ENCODE data around the gene ANAPC15.
A peak's percentile ranks its signal among the peaks of the same experiment; 100 is the strongest.
"Not testable (repeated sequence)": the region's sequence is repeated elsewhere in the genome, so short reads cannot be mapped to it uniquely, and the experiment has no call there.

The ANAPC15 gene

DNA sequence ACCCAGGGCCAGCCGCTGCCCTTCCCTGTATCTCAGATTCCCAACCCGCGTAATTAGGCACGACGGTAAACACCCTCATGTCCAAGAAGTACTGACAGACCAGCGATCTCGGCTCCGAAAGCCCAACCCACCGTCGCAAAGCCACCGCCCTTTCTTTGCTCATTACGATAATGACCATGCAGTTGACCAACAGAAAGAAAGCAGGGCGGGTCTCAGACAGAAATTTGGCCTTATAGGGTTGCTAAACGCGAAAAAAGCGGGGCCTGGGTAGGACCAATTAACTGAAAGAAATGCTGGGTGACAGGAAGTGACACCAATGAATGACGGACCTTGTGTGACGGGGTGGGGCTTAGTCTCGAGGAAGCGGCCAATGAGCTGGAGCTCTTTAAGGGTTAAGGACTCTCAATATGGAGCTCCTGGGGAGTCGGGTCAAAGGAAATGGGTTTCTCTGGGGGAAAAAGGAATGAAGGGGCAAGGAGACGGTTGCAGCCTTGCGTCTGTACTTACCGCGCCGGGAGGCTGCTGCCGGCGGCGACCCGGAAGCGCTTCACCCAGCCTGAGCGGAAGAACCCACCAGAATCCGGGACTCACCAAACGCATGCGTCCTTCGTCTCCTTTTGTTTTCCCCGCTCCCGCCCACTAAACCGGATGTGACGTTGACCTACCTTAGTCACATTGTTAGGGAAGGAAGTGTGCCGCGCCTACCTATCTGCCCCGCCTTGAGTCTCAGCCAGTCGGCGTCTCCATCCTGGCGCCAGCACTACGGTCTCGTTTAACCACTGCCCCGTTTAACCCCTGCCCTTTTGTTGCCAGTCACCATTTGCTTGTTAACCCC lies at the start of gene ANAPC15:
ANAPC15 (minus strand) TSS at position 553 of the 835 bp plus-strand sequence. CDS start 1,419 bp downstream, outside the sequence.
- Mint-ChIP-seq H3K27ac (peak within 1 kb of the TSS; percentile 99), H3K9me3 (no peaks in the 10 kb centered on the region), H3K36me3 (ENCODE audit: low read depth) (peaks cover 5% of the 10 kb centered on the region), H3K4me3 (peak within 1 kb of the TSS; percentile 95), H3K4me1 (peaks cover 20% of the 10 kb centered on the region), H3K27me3 (no peaks in the 10 kb centered on the region)
- ATAC-seq (peak; percentile 91), DNase-seq (peak; percentile 99)

DNA sequence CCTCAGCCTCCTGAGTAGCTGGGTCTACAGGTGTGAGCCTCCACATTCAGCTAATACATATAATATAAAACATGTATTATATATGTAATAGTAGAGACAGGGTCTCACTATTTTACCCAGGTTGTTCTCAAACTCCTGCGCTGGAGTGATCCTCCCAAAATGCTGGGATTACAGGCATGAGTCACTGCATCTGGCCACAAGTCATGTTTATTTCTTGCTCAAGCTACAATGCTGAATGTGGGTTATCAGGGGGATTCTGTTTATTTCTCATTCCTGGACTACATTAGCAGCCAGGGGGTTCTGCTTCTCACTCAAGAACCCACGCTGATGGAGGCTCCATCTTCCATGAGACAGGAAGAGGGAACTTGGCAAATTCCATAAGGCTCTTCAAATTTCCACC lies 47.8 kb upstream of the ANAPC15 start:
- ATAC-seq (no peak), DNase-seq (no peak)
- H3K36me3 Mint-ChIP-seq (ENCODE audit: low read depth): no peaks in the 10 kb centered on the region
- no peak overlapping the region for H3K27ac Mint-ChIP-seq
- H3K27me3 Mint-ChIP-seq: peaks cover 17% of the 10 kb centered on the region
- H3K9me3 Mint-ChIP-seq: no peaks in the 10 kb centered on the region
- H3K4me1 Mint-ChIP-seq: no peaks in the 10 kb centered on the region
- H3K4me3 Mint-ChIP-seq: no peak overlapping the region

DNA sequence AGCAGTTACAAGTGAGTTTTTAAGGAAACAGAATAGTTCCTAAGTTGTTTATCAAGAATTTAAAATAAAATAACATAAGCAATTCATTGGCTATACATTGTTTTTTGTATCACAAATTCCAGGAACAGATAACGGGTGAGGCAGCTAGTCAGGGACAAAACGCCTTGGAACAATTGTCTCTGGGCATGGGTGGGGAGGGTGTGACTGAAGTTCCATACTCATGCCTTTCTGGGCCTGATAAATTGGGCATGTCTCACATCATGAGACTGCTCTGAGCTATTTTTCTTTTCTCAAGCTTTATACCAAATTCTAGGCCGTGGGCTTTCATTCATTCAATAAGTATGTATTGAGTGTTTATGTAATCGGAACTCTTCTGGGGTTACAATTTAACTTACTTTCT lies 44.6 kb upstream of the ANAPC15 start:
- Mint-ChIP-seq H3K4me3 (no peak overlapping the region), H3K27me3 (peaks cover 14% of the 10 kb centered on the region), H3K36me3 (ENCODE audit: low read depth) (no peaks in the 10 kb centered on the region), H3K9me3 (no peaks in the 10 kb centered on the region), H3K27ac (no peak overlapping the region), H3K4me1 (no peaks in the 10 kb centered on the region)
- ATAC-seq (no peak), DNase-seq (no peak)

DNA sequence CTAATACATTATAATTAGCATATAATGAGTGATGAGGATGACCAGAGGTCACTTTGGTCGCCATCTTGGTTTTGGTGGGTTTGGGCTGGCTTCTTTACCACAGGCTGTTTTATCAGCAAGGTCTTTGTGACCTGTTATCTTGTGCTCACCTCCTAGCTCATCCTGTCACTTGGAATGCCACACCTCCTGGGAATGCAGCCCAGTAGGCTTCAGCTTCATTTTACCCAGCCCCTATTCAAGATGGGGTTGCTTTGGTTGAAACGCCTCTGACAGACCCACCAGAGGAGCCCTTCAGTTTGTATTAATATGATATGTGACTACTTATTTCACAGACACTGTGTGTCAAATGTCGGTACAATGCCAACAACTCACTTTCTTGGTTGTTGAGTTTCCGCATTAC lies 43.3 kb upstream of the ANAPC15 start:
- ATAC-seq (no peak), DNase-seq (no peak)
- Mint-ChIP-seq H3K27ac (no peak overlapping the region), H3K36me3 (ENCODE audit: low read depth) (no peaks in the 10 kb centered on the region), H3K27me3 (peaks cover 11% of the 10 kb centered on the region), H3K9me3 (no peaks in the 10 kb centered on the region), H3K4me1 (no peaks in the 10 kb centered on the region), H3K4me3 (no peak overlapping the region)

DNA sequence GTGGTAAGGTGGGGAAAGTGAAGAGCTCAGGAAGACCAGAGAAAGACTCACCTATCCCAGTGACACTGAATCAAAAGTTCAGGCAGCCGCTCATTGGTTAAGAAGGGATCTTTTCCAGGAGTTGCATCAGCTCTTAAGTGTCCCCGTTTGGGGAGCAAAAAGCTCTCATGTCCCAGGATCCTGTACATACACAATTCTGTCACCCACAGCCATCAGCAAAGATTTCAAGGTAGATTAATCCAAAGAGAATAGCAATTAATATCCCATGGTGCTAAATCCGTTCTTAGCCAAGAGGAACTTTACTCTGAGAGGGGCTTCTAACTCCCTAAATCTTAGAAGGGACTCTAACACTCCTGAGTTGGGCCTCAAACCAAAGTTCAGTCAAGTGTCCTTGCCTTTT lies 42.3 kb upstream of the ANAPC15 start:
- Mint-ChIP-seq H3K4me1 (no peaks in the 10 kb centered on the region), H3K27ac (no peak overlapping the region), H3K36me3 (ENCODE audit: low read depth) (no peaks in the 10 kb centered on the region), H3K9me3 (no peaks in the 10 kb centered on the region), H3K4me3 (no peak overlapping the region), H3K27me3 (peaks cover 6% of the 10 kb centered on the region)
- ATAC-seq (no peak), DNase-seq (no peak)

DNA sequence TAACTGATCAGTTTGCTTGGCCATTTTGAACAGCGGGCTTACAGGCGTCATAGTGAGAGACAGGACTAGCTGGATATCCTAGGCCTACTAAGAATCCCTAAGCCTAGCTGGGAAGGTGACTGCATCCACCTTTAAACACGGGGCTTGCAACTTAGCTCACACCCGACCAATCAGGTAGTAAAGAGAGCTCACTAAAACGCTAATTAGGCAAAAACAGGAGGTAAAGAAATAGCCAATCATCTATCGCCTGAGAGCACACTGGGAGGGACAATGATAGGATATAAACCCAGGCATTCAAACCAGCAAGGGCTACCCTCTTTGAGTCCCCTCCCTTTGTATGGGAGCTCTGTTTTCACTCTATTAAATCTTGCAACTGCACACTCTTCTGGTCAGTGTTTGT lies 41.4 kb upstream of the ANAPC15 start:
- ATAC-seq; H3K27me3 Mint-ChIP-seq; H3K4me1 Mint-ChIP-seq; DNase-seq; H3K4me3 Mint-ChIP-seq; H3K27ac Mint-ChIP-seq; H3K36me3 Mint-ChIP-seq (ENCODE audit: low read depth); H3K9me3 Mint-ChIP-seq: not testable (repeated sequence)

DNA sequence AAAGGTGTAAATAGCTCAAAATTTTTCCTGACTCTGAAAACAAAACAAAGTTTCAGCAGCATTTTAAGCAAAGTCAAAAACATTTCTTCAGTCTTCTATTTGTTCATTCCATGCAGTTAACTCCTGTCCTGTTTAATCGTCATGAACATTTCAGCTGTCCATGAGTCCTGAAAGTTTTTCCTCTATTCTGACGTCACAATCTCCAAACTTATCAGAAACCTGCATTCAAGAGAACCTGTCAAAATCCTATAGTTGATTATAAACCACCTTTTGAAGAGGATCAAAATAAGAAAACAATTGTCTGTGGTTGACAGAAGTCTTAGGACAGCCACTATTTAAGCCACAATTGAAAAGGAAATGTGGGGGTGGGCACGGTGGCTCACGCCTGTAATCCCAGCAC lies 38.4 kb upstream of the ANAPC15 start:
- H3K36me3 Mint-ChIP-seq (ENCODE audit: low read depth): no peaks in the 10 kb centered on the region
- no peak overlapping the region for H3K27ac Mint-ChIP-seq
- peaks cover 2% of the 10 kb centered on the region for H3K27me3 Mint-ChIP-seq
- no peaks in the 10 kb centered on the region for H3K9me3 Mint-ChIP-seq
- H3K4me1 Mint-ChIP-seq: no peaks in the 10 kb centered on the region
- DNase-seq (no peak), ATAC-seq (no peak)
- H3K4me3 Mint-ChIP-seq: no peak overlapping the region

DNA sequence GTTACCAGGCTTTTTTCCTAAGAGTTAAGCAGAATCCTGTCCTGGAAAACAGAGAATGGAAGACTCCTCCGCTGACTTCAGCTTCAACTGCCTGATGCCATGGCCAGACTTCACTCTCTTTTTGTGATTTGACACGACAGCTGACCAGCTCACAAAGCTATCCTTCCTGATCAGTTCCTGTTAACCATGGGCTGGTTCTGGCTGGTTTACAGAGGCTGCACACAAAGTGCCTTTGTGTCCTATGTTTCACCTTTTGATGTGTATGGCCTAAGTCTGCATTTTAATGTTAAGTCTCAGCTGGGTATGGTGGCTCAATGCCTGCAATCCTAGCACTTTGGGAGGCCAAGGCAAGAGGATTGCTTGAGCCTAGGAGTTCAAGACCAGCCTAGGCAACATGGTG lies 34.1 kb upstream of the ANAPC15 start:
- no peaks in the 10 kb centered on the region for H3K9me3 Mint-ChIP-seq
- ATAC-seq (no peak), DNase-seq (no peak)
- H3K4me1 Mint-ChIP-seq: peaks cover 10% of the 10 kb centered on the region
- H3K4me3 Mint-ChIP-seq: no peak overlapping the region
- H3K27ac Mint-ChIP-seq: no peak overlapping the region
- H3K36me3 Mint-ChIP-seq (ENCODE audit: low read depth): no peaks in the 10 kb centered on the region
- H3K27me3 Mint-ChIP-seq: peaks cover 7% of the 10 kb centered on the region

DNA sequence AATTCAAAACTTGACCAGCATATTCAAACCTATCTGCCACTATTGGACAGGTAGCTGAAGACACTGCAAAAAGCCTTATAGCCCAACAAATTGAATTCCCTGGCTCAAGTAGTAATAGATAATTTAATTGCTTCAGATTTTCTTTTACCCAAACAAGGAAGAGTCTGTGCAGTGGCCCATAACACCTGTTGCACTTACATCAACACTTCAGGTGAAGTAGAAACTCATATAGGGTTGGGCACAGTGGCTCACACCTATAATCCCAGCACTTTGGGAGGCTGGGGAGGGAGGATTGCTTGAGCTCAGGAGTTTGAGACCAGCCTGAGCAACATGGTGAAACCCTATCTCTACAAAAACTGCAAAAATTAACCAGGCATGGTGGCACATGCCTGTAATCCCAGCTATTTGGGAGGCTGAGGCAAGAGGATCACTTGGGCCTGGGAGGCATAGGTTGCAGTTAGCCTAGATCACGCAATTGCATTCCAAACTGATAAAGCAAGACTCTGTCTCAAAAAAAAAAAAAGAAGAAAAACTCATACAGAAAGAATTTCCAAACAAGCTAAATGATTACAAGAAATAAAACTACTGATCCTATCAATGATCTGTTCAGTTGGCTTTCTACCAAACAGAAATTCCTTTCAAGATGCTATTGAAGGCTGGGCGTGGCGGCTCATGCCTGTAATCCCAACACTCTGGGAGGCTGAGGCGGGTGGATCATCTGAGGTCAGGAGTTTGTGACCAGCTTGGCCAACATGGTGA lies 32.5 kb upstream of the ANAPC15 start:
- no peaks in the 10 kb centered on the region for H3K9me3 Mint-ChIP-seq
- no peak overlapping the region for H3K27ac Mint-ChIP-seq
- DNase-seq (no peak), ATAC-seq (no peak)
- H3K27me3 Mint-ChIP-seq: peaks cover 6% of the 10 kb centered on the region
- H3K36me3 Mint-ChIP-seq (ENCODE audit: low read depth): no peaks in the 10 kb centered on the region
- H3K4me3 Mint-ChIP-seq: no peak overlapping the region
- H3K4me1 Mint-ChIP-seq: peaks cover 21% of the 10 kb centered on the region

DNA sequence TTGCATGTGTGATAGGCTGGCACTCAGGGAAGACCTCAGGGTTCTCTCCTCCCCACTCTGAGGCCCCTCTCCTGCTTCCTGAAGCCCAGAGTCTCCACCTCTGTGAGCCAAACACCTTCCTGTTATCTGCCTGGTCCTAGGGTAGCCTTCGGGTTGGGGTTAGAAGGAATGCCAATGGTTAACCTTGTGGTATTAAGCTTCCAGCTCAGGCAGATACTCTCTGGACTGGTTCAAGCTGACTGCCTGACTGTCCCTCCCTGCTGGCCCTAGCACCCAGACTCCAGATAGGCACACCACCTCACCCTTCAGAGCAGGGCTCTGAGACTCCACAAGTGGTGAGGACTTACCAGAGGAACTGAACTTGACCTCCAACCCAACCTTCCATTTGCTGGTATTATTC lies 30.0 kb upstream of the ANAPC15 start:
- not testable (repeated sequence) for H3K4me3 Mint-ChIP-seq; H3K36me3 Mint-ChIP-seq (ENCODE audit: low read depth); H3K27me3 Mint-ChIP-seq; H3K27ac Mint-ChIP-seq; H3K9me3 Mint-ChIP-seq; ATAC-seq; DNase-seq
- H3K4me1 Mint-ChIP-seq: peaks cover 24% of the 10 kb centered on the region

DNA sequence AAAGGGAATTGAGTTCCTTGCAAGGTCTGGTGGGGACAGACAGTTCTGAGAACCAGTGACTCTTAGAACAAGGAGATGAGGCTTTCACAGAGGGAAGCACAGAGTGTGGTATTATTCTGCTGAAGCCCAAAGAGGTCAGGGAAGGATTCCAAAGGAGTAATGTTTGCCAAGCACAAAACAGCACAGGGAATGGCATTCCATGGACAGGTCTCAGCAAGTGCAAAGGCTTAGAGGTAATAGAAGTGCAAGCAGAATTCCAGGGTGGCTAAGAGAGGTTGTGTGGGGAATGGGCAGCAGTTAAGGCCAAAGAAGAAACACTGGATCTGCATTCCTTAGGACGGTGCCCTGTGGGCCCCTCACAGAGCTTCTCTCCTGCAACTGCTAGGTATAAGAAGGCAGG lies 29.6 kb upstream of the ANAPC15 start:
- not testable (repeated sequence) for H3K9me3 Mint-ChIP-seq; H3K36me3 Mint-ChIP-seq (ENCODE audit: low read depth); ATAC-seq; H3K27ac Mint-ChIP-seq; H3K4me3 Mint-ChIP-seq; DNase-seq; H3K27me3 Mint-ChIP-seq
- H3K4me1 Mint-ChIP-seq: peaks cover 24% of the 10 kb centered on the region

DNA sequence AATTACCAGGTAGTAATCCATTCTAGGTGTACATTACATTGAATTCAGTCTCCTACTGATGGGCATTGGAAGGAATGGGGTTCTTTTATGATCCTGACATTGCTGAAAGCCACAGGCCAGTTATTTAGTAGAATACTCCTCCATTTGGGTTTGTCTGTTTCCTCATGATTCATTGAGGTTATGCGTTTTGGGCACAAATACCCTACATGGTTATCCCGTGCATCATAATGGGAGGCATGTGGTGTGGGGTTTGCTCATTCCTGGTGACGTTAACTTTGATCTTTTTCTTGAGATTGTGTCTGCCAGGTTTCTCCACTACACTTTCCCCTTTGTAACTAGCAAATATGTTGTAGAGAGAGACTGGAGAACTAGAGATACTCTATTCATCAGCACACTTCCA lies 28.6 kb upstream of the ANAPC15 start:
- Mint-ChIP-seq H3K27me3 (peaks cover 9% of the 10 kb centered on the region), H3K4me3 (no peak overlapping the region), H3K9me3 (no peaks in the 10 kb centered on the region), H3K36me3 (ENCODE audit: low read depth) (no peaks in the 10 kb centered on the region), H3K27ac (peak overlapping the region; percentile 17), H3K4me1 (peaks cover 27% of the 10 kb centered on the region)
- peak; percentile 84 for ATAC-seq
- peak; percentile 19 for DNase-seq

DNA sequence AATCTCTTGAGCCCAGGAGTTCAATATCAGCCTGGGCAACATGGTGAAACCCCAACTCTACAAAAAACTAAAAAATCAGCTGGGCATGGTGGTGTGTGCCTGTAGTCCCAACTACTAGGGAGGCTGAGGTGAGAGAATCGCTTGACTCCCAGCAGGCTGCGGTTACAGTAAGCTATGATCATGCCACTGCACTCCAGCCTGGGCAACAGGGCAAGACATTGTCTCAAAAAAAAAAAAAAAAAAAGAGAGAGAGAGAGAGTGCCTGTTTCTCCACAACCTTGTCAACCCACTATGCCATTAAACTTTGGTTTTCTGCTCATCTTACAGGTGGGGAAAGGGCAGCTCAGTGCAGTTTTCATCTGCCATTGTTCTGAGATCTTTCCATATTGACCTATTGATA lies 28.2 kb upstream of the ANAPC15 start:
- no peak for DNase-seq
- H3K36me3 Mint-ChIP-seq (ENCODE audit: low read depth): no peaks in the 10 kb centered on the region
- H3K27me3 Mint-ChIP-seq: peaks cover 9% of the 10 kb centered on the region
- H3K27ac Mint-ChIP-seq: peak overlapping the region; percentile 17
- H3K4me3 Mint-ChIP-seq: no peak overlapping the region
- no peaks in the 10 kb centered on the region for H3K9me3 Mint-ChIP-seq
- no peak for ATAC-seq
- peaks cover 27% of the 10 kb centered on the region for H3K4me1 Mint-ChIP-seq

DNA sequence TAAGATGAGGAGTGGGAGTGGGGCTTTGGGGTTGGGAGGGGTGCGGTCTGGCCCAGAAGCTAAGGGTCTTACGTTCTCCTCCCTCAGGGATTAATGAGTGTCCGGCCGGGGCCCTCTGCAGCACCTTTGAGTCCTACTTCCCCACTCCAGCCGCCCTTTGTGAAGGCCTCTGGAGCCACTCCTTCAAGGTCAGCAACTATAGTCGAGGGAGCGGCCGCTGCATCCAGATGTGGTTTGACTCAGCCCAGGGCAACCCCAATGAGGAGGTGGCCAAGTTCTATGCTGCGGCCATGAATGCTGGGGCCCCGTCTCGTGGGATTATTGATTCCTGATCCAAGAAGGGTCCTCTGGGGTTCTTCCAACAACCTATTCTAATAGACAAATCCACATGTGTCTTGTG lies 27.0 kb upstream of the ANAPC15 start:
- H3K27me3 Mint-ChIP-seq: peaks cover 10% of the 10 kb centered on the region
- no peak overlapping the region for H3K4me3 Mint-ChIP-seq

DNA sequence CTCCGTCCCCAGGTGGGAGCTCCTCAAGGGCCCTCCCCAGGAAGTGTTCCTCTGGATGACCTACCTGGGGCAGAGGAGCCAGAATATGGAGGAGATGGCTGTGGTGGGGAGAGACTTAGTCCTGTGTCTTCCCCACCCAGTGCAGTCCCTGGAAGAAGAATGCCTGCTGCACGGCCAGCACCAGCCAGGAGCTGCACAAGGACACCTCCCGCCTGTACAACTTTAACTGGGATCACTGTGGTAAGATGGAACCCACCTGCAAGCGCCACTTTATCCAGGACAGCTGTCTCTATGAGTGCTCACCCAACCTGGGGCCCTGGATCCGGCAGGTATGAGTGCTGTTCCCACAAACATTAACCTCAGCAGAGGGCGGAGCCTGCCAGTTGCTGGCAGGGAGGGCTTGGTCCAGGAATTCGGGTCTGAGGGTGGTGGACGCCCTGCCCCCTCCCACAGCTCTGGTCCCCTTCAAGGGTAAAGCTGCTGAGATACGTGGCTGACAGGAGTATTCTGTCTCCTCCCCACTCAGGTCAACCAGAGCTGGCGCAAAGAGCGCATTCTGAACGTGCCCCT lies 26.4 kb upstream of the ANAPC15 start:
- Mint-ChIP-seq H3K4me1 (peaks cover 27% of the 10 kb centered on the region), H3K27me3 (peaks cover 10% of the 10 kb centered on the region), H3K9me3 (no peaks in the 10 kb centered on the region), H3K27ac (no peak overlapping the region), H3K4me3 (no peak overlapping the region), H3K36me3 (ENCODE audit: low read depth) (no peaks in the 10 kb centered on the region)
- ATAC-seq: no peak
- no peak for DNase-seq

More for the DNA sequence above, 27.0 kb upstream of the ANAPC15 start:
- DNase-seq (no peak), ATAC-seq (no peak)
- H3K27ac Mint-ChIP-seq: no peak overlapping the region
- no peaks in the 10 kb centered on the region for H3K9me3 Mint-ChIP-seq
- no peaks in the 10 kb centered on the region for H3K36me3 Mint-ChIP-seq (ENCODE audit: low read depth)
- H3K4me1 Mint-ChIP-seq: peaks cover 27% of the 10 kb centered on the region

Data from activated naive CD8-positive, alpha-beta T cell treated with anti-CD3 and anti-CD28 coated beads, Interleukin-2, amount 50 U/mL, for 24 hours (primary cell).